ENCODE measurements around the gene PCDHA13.

DNA sequence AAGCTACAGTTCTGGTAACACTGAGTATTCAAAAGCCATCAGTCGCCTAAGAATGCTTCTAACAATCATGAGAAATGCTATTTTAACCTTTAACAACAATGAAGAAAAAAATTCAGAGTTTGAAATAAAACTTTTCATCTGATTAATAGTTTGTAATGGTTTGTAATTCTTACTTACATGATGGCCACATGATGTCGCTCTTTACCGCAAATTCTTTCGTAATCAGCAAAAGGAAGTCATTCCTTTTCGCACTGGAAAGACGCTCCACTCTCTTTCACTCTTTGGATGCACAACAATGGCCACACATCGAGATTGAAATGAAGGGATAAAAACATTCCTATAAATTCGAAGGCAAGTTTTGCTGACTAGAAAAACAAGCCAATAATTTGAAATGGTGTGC lies 47.9 kb upstream of the PCDHA13 start, which contains the start of gene PCDHA7:
- TF ChIP-seq, protein P1, sequence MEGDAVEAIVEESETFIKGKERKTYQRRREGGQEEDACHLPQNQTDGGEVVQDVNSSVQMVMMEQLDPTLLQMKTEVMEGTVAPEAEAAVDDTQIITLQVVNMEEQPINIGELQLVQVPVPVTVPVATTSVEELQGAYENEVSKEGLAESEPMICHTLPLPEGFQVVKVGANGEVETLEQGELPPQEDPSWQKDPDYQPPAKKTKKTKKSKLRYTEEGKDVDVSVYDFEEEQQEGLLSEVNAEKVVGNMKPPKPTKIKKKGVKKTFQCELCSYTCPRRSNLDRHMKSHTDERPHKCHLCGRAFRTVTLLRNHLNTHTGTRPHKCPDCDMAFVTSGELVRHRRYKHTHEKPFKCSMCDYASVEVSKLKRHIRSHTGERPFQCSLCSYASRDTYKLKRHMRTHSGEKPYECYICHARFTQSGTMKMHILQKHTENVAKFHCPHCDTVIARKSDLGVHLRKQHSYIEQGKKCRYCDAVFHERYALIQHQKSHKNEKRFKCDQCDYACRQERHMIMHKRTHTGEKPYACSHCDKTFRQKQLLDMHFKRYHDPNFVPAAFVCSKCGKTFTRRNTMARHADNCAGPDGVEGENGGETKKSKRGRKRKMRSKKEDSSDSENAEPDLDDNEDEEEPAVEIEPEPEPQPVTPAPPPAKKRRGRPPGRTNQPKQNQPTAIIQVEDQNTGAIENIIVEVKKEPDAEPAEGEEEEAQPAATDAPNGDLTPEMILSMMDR (conservative IDR thresholded peaks at IDR 0.05 in 1 of 2, IDR thresholded peaks at IDR 0.05 in 1 of 2; ENCODE audit: extremely low read depth in 1 of 2, insufficient read depth in 1 of 2, low read depth in 1 of 2, low read length in 2 of 2) = no peak
- TF ChIP-seq EZH2 (IDR thresholded peaks at IDR 0.05; ENCODE audit: borderline replicate concordance, low read length) = no peak
